GM19023 (cell line): Measurements from ENCODE around the gene EML3.
"Not testable (repeated sequence)": the region's sequence is repeated elsewhere in the genome, so short reads cannot be mapped to it uniquely, and the experiment has no call there.

Source experiments
- ATAC-seq: cut with Tn5 transposase; IDR thresholded peaks from one replicate; pipeline ENCODE4 v1.9.1; 2021; ENCODE audit warnings: mild to moderate bottlenecking, moderate library complexity; ENCODE audit not compliant: unreplicated experiment

Gene EML3

GRCh38 chr11:62621027-62621566, 8.5 kb upstream of the EML3 start:
- ATAC-seq, result no peak

- not testable (repeated sequence) for ATAC-seq
Measured at GRCh38 chr11:62616957-62617356, 4.4 kb upstream of the EML3 start.

- ATAC-seq, result no peak
Measured at GRCh38 chr11:62615521-62615920, 2.9 kb upstream of the EML3 start.

- no peak for ATAC-seq
Measured at GRCh38 chr11:62614275-62614674, 1.7 kb upstream of the EML3 start.

GRCh38 chr11:62613291-62613778, 760 bp upstream of the EML3 start:
- no peak for ATAC-seq

- ATAC-seq, result peak; percentile 21
Measured at GRCh38 chr11:62611705-62612365, 740 bp downstream of the EML3 start.

GRCh38 chr11:62610814-62611704, 1.5 kb downstream of the EML3 start:
- no peak for ATAC-seq

GRCh38 chr11:62610403-62610802, 2.2 kb downstream of the EML3 start:
- no peak for ATAC-seq

GRCh38 chr11:62608776-62609175, 3.8 kb downstream of the EML3 start:
- no peak for ATAC-seq

- ATAC-seq, result no peak
Measured at GRCh38 chr11:62607714-62608113, 4.9 kb downstream of the EML3 start.

GRCh38 chr11:62605902-62606301, 6.7 kb downstream of the EML3 start:
- no peak for ATAC-seq

GRCh38 chr11:62605467-62605866, 7.1 kb downstream of the EML3 start:
- no peak for ATAC-seq

GRCh38 chr11:62604460-62605120, 8.0 kb downstream of the EML3 start:
- ATAC-seq, result no peak

- no peak for ATAC-seq
Measured at GRCh38 chr11:62603776-62604299, 8.7 kb downstream of the EML3 start.

- no peak for ATAC-seq
Measured at GRCh38 chr11:62603072-62603408, 9.5 kb downstream of the EML3 start.

- no peak for ATAC-seq
Measured at GRCh38 chr11:62602141-62603071, 10.2 kb downstream of the EML3 start.

GRCh38 chr11:62601372-62602140, 11.0 kb downstream of the EML3 start, which contains the start of gene MTA2:
TSS of gene MTA2 (minus strand) at chr11:62601865. CDS start at chr11:62601450, 415 bp downstream.
- peak; percentile 75 for ATAC-seq

GRCh38 chr11:62601122-62601371, 11.5 kb downstream of the EML3 start:
- peak; percentile 12 for ATAC-seq

GRCh38 chr11:62600367-62601121, 12.0 kb downstream of the EML3 start:
- ATAC-seq, result no peak
